GM12874 (cell line): ENCODE data around the gene B4GALT6.
A peak's percentile ranks its signal among the peaks of the same experiment; 100 is the strongest.

Experiments used
- TF ChIP-seq, protein P1 (sequence below): IDR thresholded peaks from 2 replicates; pipeline ENCODE4 v1.5.1; 2011; ENCODE audit warnings: low read depth, mild to moderate bottlenecking, control low read depth, low read length, moderate library complexity; ENCODE audit not compliant: insufficient read depth

The B4GALT6 gene

DNA sequence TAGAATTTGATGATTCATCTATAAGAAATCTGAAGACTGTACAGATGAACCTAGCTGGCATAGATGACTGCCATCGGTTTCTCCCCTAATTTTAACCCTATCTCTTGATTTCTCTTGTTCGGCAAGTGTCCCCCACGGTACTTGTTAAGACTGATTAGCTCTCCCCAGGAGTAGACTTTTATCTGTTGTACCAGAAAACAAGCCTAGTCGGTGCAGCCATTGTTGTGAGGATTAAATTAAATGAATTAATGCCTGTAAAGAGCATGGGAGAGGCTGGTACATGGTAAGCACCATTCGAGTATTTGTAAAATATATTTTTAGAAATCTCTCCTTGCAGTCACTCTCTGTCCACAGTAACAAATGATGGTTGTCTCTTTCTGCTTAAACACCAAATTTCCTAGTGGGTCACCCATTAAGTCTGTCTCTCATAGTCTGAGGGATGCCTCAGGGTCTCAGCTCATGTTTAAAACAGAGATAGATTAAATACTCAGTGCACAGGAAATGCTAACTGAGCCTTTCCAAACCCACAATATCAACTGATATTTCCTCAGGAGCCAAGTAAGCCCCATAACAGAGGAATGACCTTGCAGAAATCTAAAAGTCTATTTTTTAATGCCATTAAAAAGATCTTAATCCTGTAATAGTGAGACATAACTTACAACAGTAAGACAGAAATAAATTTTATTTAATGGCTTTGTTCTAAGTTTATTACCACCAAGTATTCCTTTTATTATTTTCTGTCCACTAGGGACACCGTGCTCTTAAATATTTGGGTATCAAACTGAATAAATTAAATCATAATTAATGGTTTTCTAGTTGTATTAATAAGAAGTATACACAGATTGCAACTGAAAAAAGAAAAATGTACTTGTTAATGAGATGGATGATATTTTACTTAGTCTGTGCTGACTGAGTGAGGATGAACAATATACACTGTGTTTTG is 2.9 kb upstream of the B4GALT6 start:
- TF ChIP-seq, protein P1, sequence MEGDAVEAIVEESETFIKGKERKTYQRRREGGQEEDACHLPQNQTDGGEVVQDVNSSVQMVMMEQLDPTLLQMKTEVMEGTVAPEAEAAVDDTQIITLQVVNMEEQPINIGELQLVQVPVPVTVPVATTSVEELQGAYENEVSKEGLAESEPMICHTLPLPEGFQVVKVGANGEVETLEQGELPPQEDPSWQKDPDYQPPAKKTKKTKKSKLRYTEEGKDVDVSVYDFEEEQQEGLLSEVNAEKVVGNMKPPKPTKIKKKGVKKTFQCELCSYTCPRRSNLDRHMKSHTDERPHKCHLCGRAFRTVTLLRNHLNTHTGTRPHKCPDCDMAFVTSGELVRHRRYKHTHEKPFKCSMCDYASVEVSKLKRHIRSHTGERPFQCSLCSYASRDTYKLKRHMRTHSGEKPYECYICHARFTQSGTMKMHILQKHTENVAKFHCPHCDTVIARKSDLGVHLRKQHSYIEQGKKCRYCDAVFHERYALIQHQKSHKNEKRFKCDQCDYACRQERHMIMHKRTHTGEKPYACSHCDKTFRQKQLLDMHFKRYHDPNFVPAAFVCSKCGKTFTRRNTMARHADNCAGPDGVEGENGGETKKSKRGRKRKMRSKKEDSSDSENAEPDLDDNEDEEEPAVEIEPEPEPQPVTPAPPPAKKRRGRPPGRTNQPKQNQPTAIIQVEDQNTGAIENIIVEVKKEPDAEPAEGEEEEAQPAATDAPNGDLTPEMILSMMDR, result no peak

DNA sequence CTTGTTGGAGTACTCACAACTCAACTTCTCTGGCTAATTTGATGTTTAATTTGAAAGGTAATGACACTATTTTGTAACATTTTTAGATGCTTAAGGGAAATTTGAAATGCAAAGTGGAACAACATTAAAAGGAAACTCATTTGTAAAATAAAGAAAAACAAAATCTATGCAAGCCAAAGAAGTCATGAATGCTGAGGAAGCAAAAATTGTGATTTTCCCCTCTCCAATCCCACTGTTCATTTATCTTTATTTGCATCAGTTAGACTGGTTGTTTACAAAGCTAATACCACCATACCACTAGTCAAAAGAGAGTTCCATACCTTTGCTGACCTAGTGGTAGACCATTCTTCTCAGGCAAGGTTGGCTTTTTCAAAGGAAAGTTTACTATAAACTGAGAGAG is 2.2 kb upstream of the B4GALT6 start:
- TF ChIP-seq, protein P1, result no peak

DNA sequence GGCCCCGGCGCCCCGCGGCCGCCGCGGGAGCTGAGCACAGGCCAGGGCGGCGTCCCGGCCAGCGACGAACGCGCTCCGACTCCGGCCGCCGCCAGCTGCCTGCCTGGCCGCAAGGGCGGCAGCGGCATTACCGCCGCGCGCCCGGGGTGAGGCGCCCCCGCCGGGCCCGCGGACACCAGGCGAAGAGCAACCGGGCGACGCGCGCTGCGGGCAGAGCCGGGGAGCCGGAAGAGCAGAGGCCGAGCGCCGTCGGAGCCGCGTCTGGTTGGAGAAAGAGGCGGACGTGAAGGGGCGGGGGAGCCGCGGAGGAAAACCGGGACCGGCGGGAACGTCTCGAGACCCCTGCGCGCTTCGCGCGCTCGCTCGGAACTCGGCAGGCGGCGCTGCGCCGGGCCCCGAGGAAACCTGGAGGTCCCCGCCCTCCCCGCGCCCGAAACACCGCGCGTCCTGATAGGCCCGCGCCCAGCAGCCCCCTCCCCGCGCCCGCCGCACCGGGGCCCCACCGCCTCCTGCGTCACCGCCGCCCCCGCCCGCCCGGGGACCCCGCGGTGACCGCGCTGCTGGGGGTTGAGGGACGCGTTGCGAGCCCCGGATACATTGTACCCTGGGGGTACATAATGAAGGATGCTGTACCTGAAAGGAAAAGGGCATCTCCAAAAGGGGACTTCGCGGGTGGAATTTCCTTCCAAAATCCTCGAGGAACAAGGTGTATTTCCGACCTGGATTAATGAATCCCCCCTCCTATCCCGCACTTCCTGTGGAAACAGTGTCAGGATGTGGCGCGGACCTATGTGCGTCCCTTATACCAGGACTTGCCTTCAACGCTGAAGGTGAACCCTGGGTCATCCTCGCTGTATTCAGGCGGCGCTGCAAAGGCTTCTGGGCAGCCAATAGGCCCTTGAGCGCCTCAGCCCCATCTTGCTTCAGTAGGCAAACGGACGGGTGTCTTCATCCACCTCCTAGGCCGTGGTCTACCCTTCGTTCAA is 1.0 kb upstream of the B4GALT6 start:
- TF ChIP-seq, protein P1, result peak; percentile 53

DNA sequence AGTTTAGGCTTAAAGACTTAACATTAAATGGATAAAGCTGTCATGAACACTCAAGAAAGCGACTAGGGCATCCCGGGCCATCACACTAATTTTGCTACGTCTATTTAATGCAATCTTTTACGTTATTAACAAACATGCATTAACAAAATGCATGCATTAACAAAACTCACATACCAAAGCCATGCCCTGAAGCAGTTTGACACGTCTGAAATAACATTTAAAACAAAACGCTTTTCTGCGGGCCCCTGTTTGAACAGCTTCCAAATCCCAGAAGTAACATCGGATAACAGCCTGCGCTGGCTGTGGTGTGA is 458 bp downstream of the B4GALT6 start:
- TF ChIP-seq, protein P1, result no peak

DNA sequence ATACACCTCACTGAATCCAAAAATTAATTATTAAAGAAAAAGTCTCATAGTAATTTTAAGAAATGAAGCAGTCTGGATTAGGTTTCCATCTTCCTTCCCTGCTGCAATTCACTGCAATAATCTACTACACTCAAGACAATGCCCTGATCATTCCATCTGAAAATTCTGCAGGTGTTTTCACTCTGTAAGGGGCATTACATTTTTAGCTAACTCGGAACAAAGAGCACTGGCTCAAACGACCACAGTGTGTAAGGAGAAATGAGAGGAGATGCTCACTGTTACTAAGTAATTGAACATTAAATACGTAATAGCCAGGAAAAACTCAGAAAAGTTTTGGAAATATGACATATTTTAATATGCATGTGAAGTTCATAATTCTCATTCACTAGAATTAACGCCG is 1.3 kb downstream of the B4GALT6 start:
- TF ChIP-seq, protein P1, result no peak

DNA sequence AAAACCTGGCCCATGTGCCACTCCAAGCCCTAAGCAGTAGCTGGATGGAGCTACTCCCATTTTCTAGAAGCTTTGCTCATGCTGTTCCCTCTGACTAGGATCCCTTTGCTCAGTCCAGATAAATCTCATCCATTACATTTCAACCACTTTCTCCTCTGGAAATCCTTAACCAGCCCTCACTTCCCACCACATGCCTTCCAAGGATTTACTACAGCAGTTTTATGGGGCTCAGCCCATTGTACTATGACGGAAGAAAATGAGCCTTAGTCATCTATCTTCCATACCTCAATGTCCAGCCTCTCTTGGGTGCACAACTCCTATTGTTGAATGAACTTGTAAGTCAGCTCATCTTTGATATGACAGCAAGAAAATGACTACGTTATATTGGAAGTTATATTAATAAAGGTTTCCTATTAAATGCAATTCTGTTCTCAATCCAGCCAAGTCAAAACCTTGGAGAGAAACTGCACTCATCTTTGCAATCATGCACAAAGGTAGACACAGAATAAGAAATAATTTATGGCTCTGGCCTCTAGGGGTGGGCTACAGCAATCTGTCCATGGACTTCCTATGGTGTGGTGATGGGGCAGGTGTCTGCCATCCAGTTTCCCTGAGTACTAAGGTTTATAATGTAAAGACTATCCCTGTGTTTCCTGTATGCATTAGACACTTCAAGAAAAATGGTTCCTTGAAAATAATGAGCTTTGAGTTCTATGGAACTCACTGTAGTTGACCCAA is 3.4 kb downstream of the B4GALT6 start:
- TF ChIP-seq, protein P1, result peak; percentile 56
